Nephron progenitor cell (in vitro differentiated cells): ENCODE measurements around the gene SH2D3C.

Experiments used
- DNase-seq: peaks from one replicate; pipeline ENCODE4 v3.0.0; 2021
- H3K27ac Mint-ChIP-seq: 2 replicates; pipeline ENCODE4 v1.8.0; 2021; ENCODE audit warnings: mild to moderate bottlenecking, moderate library complexity, mixed read lengths
- H3K27me3 Mint-ChIP-seq: 2 replicates; pipeline ENCODE4 v1.8.0; 2021; ENCODE audit warnings: mild to moderate bottlenecking, low read depth, mixed read lengths; ENCODE audit not compliant: poor library complexity
- H3K36me3 Mint-ChIP-seq: 2 replicates; pipeline ENCODE4 v1.8.0; 2021; ENCODE audit warnings: low read depth, mixed read lengths
- H3K4me1 Mint-ChIP-seq: 2 replicates; pipeline ENCODE4 v1.8.0; 2021; ENCODE audit warnings: mixed read lengths
- H3K4me3 Mint-ChIP-seq: 2 replicates; pipeline ENCODE4 v1.8.0; 2021; ENCODE audit warnings: mild to moderate bottlenecking, moderate library complexity, mixed read lengths
- H3K9me3 Mint-ChIP-seq: 2 replicates; pipeline ENCODE4 v1.8.0; 2021; ENCODE audit warnings: mild to moderate bottlenecking, moderate library complexity, mixed read lengths
- CTCF ChIP-seq: fragments of 200-600 bp; sonication (generic); IDR thresholded peaks from 2 replicates; pipeline ENCODE4 v1.5.0; 2021; ENCODE audit warnings: antibody characterized with exemption

Gene SH2D3C

GRCh38 chr9:127689329-127690000 is 89.0 kb downstream of the SH2D3C start:
- Mint-ChIP-seq H3K27me3 (peaks cover 10% of the 10 kb centered on the region), H3K4me1 (peaks cover 10% of the 10 kb centered on the region), H3K9me3 (peaks cover 7% of the 10 kb centered on the region), H3K4me3 (no peak overlapping the region), H3K27ac (peak overlapping the region; percentile 41), H3K36me3 (peaks cover 49% of the 10 kb centered on the region)
- DNase-seq: no peak
- TF ChIP-seq CTCF: no peak
